Lower leg skin (tissue), 3 donors: ENCODE results near the gene CAP2.

Source experiments
- CTCF ChIP-seq, 3 donors: fragments of 450-650 bp; IDR thresholded peaks; one replicate each; pipeline ENCODE4 v1.5.1; 2016; ENCODE audit warnings: antibody characterized with exemption in 3 of 3, mild to moderate bottlenecking in 3 of 3, moderate library complexity in 2 of 3
- POLR2A ChIP-seq, 2 donors: fragments of 450-650 bp; IDR thresholded peaks; one replicate each; pipeline ENCODE4 v1.6.1; 2016 to 2017; ENCODE audit warnings: antibody characterized with exemption in 2 of 2, mild to moderate bottlenecking in 1 of 2, moderate library complexity in 1 of 2

- no peak for TF ChIP-seq CTCF (IDR thresholded peaks at IDR 0.05)
- TF ChIP-seq POLR2A (IDR thresholded peaks at IDR 0.05), result no peak
Measured at GRCh38 chr6:17466147-17466546, 72.8 kb downstream of the CAP2 start.
